OCI-M2 (cell line): ENCODE data around the gene CREB1.

Experiments
- DNase-seq: peaks from one replicate; lab custom pipeline; 2025; ENCODE audit not compliant: unreplicated experiment; lab: John Stamatoyannopoulos, UW

The CREB1 gene

GRCh38 chr2:207540431-207540830 is 10.7 kb downstream of the CREB1 start:
- no peak for DNase-seq

DNA sequence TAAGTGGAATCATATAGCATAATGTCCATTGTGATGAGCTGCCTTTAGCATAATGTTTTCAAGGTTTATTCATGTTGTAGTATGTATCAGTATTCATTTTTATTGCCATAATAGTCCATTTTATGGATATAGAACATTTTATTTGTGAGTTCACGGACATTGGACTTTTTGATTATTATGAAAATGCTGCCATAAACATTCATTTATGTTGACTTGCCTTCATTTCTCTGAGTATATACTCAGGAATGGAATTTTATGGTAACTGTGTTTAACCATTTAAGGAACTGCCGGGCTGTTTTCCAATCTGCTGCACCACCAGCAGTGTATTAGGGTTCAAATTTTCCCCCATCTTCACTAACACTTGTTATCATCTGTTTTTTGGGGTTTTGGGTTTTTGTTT is 12.2 kb downstream of the CREB1 start:
- DNase-seq = no peak

DNA sequence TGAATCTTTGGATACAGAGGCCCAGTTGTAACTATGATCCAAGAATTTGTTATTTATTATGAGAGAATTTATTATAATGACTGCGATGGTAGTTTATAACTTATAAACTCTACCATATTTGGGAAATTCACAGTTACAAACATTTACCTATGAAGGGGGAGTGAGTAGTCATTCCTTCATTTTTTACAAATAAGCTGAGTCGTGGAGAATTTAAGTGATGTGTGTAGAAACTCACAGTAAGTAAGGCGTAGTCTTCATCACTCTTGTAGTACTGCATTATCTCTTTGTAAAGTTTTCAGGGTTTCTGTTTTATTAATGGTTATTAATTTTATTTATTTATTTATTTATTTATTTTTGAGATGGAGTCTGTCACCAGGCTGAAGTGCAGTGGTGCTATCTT is 13.5 kb downstream of the CREB1 start:
- no peak for DNase-seq

- DNase-seq = no peak
These were observed 17.1 kb downstream of the CREB1 start for GRCh38 chr2:207546822-207547221.

DNA sequence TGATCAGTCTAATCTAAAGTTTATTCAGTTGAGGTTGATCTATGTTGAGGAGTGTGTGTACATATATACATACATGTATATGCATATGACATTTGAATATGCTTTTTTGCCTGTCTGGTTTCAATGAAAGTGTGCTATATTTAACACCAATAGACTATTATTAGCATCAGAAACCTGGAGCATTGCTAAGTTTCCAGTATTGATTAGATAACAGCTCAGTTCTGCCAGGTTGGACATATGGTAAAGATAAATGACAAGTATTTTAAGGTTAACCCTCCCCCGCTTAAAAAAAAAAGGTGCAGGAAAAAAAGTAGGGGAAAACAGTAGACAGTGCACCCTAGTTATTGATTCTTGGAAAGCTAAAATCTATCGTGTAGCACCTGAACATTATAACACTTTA is 19.4 kb downstream of the CREB1 start:
- DNase-seq = no peak

DNA sequence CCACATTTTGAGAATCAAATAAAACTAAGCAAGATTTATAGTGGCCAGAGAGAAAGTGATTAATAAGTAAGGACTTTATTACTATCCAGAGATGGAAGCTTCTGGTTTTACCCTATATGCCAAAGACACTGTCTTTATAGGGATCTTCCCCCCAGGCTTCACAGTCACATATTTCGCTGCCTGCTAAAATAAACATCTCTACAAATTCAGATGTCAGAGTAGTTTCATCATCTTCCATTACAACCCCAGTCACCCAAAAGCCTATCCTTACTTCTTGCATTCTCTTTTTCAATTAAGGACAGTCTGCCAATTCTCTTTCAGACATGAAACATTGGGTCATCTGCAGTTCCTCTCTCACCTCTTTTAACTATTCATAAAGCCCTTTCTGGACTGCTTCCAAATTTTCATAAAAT is 28.3 kb downstream of the CREB1 start:
- no peak for DNase-seq

DNA sequence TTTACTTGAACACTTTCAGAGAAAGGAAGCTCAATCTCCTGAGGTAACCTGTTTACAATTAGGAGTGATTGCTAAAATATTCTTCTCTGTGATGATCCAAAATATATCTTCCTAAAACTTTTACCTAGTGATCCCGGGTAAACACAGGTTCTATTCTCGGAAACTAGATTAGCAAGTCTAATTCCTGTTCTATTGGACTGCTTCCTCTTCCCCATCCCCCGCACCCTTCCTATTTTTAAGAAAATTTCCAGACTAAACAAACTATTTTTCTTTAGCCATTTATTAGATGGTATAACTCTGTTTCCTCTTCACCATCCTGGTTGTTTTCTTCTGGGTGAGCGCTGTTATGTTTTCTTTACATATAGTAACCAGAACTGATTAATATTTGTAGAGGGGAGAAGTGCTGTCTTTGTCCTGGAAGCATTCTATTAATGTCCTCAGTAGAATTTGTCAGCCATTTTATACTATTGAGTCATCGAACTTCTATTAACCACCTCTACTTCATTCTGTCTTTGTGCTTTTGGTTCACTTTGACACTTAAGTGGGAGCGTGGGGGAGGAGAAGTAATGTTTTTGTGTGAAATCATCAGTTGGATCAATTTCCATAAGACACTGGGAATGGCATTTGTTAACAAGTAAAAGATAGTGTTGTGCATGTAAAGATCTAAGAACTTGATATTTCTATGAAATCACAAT is 31.8 kb downstream of the CREB1 start:
- DNase-seq = no peak

- DNase-seq = no peak
These were observed 36.2 kb downstream of the CREB1 start for GRCh38 chr2:207565736-207566500.

GRCh38 chr2:207567671-207568070 is 37.9 kb downstream of the CREB1 start:
- DNase-seq = no peak

DNA sequence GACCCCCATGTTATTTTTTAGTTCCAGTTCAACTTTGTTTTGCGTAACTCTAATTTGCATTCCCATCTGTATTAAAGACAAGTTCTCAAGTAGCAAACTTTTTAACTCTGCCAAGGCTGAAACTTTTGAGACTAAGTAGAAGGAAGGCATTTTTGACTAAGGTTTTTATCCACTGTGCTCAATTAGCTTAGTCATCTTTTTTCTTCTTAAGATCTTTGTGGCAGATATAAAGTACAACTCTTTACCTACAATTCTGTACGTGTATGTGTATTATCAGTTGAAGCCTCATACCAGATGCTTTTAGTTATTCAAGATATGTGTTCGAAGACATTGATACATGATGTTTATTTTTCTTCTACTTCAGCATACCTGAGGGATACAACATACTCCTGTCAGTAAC is 41.6 kb downstream of the CREB1 start:
- DNase-seq = no peak

DNA sequence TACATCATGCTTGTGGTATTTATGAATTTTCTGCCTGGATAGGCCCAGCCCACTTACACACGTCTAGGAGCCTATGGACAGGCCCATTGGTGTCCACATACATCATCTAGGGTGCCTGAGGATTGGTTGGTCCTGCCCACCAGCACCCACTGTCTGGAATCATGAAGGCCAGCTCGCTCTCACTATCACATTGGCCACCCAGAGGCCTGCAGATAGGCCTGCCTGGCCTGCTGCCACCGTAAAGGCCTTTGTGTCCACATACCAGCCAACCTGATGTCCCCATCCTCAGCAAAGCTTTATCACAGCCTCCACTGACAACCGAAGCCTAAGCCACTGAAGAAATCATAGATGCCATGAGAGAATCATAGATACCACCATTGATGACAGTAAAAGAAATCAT is 55.2 kb downstream of the CREB1 start:
- no peak for DNase-seq

DNA sequence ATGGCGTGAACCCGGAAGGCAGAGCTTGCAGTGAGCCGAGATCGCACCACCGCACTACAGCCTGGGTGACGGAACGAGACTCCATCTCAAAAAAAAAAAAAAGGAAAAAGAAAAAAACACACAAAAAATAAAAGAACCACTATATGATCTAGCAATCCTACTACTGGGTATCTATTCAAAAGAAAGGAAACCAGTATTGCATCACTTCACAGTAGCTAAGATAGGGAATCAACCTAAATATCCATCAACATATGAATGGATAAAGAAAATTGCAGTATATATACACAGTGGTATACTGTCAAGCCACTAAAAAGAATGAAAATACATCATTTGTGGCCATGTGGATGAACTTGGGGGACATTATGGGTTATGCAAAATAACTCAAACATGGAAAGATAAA is 57.5 kb downstream of the CREB1 start:
- no peak for DNase-seq

GRCh38 chr2:207589143-207589542 is 59.4 kb downstream of the CREB1 start:
- no peak for DNase-seq

- DNase-seq = no peak
These were observed 63.5 kb downstream of the CREB1 start for GRCh38 chr2:207593277-207593676.

DNA sequence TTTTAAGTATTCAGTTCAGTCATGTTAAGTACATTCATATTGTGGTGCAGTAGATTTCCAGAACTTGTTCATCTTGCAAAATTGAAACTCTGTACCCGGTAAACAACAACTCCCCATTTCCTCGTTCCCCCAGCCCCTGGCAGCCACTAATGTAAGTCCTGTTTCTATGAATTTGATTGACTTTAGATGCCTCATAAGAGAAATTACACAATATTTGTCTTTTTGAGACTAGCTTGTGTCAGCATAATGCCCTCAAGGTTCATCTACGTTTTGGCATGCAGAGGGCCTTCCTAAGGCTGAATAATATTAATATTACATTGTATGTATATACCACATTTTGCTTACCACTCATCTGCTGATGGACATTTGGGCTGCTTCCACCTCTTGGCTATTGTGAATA is 64.5 kb downstream of the CREB1 start:
- no peak for DNase-seq

DNA sequence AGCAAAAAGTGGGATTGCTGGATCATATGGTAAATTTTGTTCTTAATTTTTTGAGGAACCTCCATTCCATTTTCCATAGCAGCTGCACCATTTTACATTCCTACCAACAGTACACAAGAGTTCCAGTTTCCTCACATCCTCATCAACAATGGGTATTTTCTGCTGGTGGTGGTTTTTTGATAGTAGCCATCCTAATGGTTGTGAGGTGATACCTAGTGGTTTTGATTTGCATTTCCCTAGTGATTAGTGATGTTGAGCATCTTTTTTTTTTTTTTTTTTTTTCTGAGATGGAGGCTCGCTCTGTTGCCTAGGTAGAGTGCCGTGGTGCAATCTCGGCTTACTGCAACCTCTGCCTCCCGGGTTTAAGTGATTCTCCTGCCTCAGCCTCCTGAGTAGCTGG is 65.0 kb downstream of the CREB1 start:
- no peak for DNase-seq

DNA sequence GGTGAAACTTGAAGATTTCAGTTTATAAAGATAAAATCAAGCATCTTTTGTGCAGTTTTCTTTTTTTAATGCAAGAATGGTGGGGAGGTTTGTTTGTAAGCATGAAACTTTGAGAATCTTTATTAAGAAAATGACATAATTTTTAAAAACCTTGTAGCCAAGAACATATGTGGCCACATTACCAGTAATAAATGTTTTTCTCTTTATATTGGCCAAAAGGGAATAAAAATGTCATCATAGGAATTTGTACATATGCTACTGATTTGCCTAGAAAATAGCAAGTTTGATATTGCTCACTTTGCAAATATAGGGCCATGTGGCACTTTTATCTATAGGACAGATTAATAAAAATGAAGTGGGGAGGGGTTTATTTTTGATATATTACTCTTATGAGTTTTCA is 69.9 kb downstream of the CREB1 start:
- DNase-seq = no peak

DNA sequence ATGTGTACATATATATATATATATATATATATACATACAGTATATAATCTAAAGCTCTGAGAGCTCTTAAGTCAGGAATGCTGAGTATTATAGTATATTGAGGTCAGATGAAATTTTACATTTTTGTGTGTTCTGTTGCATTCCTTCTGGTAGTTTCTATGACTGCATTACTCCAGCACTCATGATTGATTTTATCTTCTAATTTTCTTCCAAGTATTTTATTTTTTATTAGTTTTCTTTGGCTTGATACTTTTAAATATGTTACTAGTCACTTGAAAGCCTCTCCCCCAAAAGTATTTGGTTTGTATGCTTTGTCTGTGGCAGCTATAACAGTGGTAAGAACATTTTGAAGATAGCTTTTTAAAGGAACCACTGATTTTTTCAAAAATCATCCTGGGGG is 70.5 kb downstream of the CREB1 start:
- no peak for DNase-seq

DNA sequence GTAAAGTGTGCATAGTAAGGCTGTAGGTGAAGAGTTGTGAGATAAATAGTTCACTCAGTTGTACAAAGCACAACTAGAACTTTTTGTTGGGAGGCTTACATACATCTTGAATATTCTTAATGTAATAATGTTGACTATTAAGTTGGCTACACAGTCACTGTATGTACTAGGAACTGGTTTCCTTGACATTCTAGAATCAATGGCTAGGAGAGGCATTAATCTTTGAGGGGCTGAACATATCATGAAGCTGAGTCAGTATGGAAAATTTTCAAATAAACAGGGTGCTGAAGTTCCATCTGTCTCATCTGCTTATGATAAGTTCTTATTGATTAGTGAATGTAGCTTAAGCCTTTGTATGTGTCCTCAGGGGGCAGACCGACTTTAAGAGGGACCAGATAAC is 72.0 kb downstream of the CREB1 start:
- no peak for DNase-seq

DNA sequence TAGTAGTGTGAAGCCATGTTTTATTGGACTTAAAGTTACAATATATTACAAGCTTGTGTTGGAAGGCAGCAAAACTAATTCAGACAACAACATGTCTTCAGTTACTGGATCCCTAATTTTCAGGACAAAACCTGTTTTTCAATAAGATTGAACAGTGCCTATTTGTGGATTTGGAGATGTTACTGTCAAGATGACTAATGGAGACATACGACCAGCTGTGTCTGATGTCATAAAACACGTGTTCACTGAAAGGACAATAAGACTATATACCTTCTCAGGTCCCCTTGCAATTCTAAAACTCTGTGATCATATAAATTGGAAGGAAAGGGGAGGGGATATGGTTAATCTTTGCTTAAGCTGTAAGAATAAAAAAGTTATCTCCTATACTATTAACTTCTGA is 73.7 kb downstream of the CREB1 start:
- no peak for DNase-seq

GRCh38 chr2:207606399-207606798 is 76.6 kb downstream of the CREB1 start:
- DNase-seq = no peak

GRCh38 chr2:207606829-207607228 is 77.1 kb downstream of the CREB1 start:
- DNase-seq = no peak

- no peak for DNase-seq
These were observed 83.0 kb downstream of the CREB1 start for GRCh38 chr2:207612714-207613113.
